ENCODE measurements around the gene RSRC1. TPM values are rescaled to one million over a fixed set of nuclear protein-coding genes. Genes with fewer than 3 reads are reported as not detected.

RSRC1 gene
- total RNA-seq, 1 experiment from 2014 or later = 37.9 TPM

DNA sequence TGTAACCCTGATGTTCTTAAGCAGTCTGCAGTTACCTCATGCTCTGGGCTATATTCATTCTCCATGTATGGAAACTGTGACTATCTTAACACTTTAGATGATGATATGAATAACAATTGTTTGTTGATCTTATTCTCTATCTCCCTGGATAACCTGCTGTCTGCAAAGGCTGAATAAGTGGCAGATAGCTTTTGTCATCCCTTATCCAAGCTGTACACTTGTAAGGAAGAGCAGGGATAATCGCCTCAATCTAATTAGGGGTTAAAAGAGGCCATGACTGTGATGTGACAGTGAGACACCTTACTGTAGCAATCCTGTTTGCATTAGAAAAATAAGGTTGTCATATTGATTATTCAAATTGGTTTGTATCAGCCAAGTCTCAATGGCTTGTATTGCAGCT is 123.9 kb downstream of the RSRC1 start:
- Histone ChIP-seq H2BK15ac (ENCODE audit: low read depth, low read length) (no peak overlapping the region), H3K4me1 (ENCODE audit: insufficient read depth, low read length) (no peaks in the 10 kb centered on the region), H3K27ac (ENCODE audit: insufficient read length, low read depth, low read length) (no peak overlapping the region), H3K14ac (ENCODE audit: insufficient read depth, low read length) (no peak overlapping the region), H3K79me2 (ENCODE audit: insufficient read depth, low read length) (no peaks in the 10 kb centered on the region), H3K18ac (ENCODE audit: insufficient read length, low read depth, low read length) (no peak overlapping the region), H4K20me1 (ENCODE audit: control insufficient read depth, insufficient read depth, insufficient read length) (no peaks in the 10 kb centered on the region), H2BK5ac (ENCODE audit: insufficient read length, low read length) (no peak overlapping the region), H4K8ac (replicated peaks; ENCODE audit: insufficient read length, low read depth, low read length) (no peak overlapping the region), H2AK5ac (ENCODE audit: insufficient read length, low read length) (no peak overlapping the region), H2BK12ac (ENCODE audit: insufficient read length, low read depth, low read length) (no peak overlapping the region), H3K23me2 (ENCODE audit: insufficient read length, low read depth, low read length, poor library complexity, severe bottlenecking) (no peaks in the 10 kb centered on the region), H3K9me3 (ENCODE audit: control insufficient read depth, low read depth, low read length) (no peaks in the 10 kb centered on the region), H3T11ph (ENCODE audit: low read length) (no peak overlapping the region), H3K4me2 (ENCODE audit: insufficient read depth, insufficient read length, low read length) (no peak overlapping the region), H2BK20ac (ENCODE audit: low read depth, low read length, poor library complexity, severe bottlenecking) (no peak overlapping the region), H3K4ac (ENCODE audit: low read depth, low read length) (no peak overlapping the region), H2BK120ac (ENCODE audit: low read depth, low read length, poor library complexity, severe bottlenecking) (no peak overlapping the region), H4K5ac (ENCODE audit: insufficient read length, low read depth, low read length) (no peak overlapping the region), H2AFZ (ENCODE audit: low read length) (no peak overlapping the region), H3K27me3 (ENCODE audit: insufficient read depth, low read length) (no peaks in the 10 kb centered on the region), H3K9ac (ENCODE audit: extremely low read depth, insufficient read length, low read length) (peak overlapping the region; percentile 14), H4K91ac (ENCODE audit: insufficient read length, low read depth, low read length) (no peak overlapping the region), H3K23ac (ENCODE audit: insufficient read length, low read depth, low read length) (no peak overlapping the region), H3K79me1 (ENCODE audit: insufficient read depth, low read depth, low read length, poor library complexity, severe bottlenecking) (no peaks in the 10 kb centered on the region), H3K56ac (ENCODE audit: insufficient read length, low read depth, low read length) (no peak overlapping the region)
- WGBS (ENCODE audit: extremely low coverage, insufficient read length, low lambda C conversion rate) = no CpG with 5 or more reads among the region's 1 CpG
- DNase-seq = no peak
- H3K27ac Mint-ChIP-seq = no peak overlapping the region
- no peak overlapping the region for H3K4me3 Mint-ChIP-seq
- TF ChIP-seq, protein P1, sequence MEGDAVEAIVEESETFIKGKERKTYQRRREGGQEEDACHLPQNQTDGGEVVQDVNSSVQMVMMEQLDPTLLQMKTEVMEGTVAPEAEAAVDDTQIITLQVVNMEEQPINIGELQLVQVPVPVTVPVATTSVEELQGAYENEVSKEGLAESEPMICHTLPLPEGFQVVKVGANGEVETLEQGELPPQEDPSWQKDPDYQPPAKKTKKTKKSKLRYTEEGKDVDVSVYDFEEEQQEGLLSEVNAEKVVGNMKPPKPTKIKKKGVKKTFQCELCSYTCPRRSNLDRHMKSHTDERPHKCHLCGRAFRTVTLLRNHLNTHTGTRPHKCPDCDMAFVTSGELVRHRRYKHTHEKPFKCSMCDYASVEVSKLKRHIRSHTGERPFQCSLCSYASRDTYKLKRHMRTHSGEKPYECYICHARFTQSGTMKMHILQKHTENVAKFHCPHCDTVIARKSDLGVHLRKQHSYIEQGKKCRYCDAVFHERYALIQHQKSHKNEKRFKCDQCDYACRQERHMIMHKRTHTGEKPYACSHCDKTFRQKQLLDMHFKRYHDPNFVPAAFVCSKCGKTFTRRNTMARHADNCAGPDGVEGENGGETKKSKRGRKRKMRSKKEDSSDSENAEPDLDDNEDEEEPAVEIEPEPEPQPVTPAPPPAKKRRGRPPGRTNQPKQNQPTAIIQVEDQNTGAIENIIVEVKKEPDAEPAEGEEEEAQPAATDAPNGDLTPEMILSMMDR (conservative IDR thresholded peaks at IDR 0.05) = no peak
- H3K27me3 Mint-ChIP-seq (ENCODE audit: low read depth) = no peaks in the 10 kb centered on the region
- no peaks in the 10 kb centered on the region for H3K4me1 Mint-ChIP-seq
- H3K36me3 Mint-ChIP-seq (ENCODE audit: insufficient read depth in 1 of 3, low read depth in 3 of 3) = peaks cover 0 to 4% (median 0%) of the 10 kb centered on the region in 3 experiments; a peak in 2 of 7 replicates
- H3K9me3 Mint-ChIP-seq = no peaks in the 10 kb centered on the region
